ENCODE data around the gene SSBP2. TPM values are rescaled to one million over a fixed set of nuclear protein-coding genes. Genes with fewer than 3 reads are reported as not detected.

The SSBP2 gene
- total and polyA plus RNA-seq, 4 donors, result 36.2 to 92.0 (median 67.3) TPM

Other genes with a start within 250 kb of the SSBP2 start
- gene ATG10, start 220.9 kb upstream of the SSBP2 start, total RNA-seq, result 10 to 100 TPM in 1 of 2 donors, 1 to 10 TPM in 1; 7.1 to 10.3 TPM
- gene ATG10, start 220.9 kb upstream of the SSBP2 start, polyA plus RNA-seq, result 10 to 100 TPM in 1 of 2 donors, 1 to 10 TPM in 1; 3.9 to 12.8 TPM